PC-9 (cell line): ENCODE results near the gene DENND1A.

ENCODE experiments used
- EZH2 ChIP-seq: fragments of 200-600 bp; sonication (generic); IDR thresholded peaks from 2 replicates; pipeline ENCODE4 v1.8.0; 2017; ENCODE audit warnings: antibody characterized with exemption, low read depth
- TF ChIP-seq, protein P1 (sequence below): fragments of 200-600 bp; sonication (generic); conservative IDR thresholded peaks from 2 replicates; pipeline ENCODE4 v1.6.1; 2017; ENCODE audit warnings: mixed run types, antibody characterized with exemption, mild to moderate bottlenecking, moderate library complexity

DNA sequence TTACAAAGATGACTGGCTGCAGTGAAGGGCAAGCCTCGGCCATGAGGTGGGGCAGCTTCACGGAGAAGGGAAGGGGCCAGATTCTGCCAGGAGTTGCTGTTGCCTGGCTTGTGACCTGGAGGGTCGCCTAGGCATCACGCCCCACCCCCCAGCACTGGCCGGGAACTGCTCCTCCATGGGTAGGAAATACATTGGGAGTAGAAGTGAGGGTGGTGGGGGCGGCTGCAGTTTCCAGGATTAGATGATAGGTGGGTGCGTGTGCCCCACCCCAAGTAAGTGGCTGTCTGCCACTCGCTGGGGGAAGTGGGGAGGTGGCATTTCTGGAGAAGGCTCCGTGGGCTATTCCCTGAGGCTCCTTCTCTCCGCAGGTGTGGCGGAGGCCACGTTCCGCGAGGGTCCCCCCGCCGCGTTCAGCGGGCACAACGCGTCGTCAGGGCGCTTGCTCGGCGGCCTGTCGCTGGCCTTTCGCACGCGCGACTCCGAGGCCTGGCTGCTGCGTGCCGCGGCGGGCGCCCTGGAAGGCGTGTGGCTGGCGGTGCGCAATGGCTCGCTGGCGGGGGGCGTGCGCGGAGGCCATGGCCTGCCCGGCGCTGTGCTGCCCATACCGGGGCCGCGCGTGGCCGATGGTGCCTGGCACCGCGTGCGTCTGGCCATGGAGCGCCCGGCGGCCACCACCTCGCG lies 557.0 kb downstream of the DENND1A start:
- TF ChIP-seq, protein P1, sequence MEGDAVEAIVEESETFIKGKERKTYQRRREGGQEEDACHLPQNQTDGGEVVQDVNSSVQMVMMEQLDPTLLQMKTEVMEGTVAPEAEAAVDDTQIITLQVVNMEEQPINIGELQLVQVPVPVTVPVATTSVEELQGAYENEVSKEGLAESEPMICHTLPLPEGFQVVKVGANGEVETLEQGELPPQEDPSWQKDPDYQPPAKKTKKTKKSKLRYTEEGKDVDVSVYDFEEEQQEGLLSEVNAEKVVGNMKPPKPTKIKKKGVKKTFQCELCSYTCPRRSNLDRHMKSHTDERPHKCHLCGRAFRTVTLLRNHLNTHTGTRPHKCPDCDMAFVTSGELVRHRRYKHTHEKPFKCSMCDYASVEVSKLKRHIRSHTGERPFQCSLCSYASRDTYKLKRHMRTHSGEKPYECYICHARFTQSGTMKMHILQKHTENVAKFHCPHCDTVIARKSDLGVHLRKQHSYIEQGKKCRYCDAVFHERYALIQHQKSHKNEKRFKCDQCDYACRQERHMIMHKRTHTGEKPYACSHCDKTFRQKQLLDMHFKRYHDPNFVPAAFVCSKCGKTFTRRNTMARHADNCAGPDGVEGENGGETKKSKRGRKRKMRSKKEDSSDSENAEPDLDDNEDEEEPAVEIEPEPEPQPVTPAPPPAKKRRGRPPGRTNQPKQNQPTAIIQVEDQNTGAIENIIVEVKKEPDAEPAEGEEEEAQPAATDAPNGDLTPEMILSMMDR: no peak
- no peak for TF ChIP-seq EZH2
